Measurements from ENCODE around the gene EPHB2. TPM values are rescaled to one million over a fixed set of nuclear protein-coding genes. Genes with fewer than 3 reads are reported as not detected.

Gene EPHB2
- total RNA-seq, 2 donors from 2014 or later: 34.0 to 50.7 TPM

GRCh38 chr1:22854688-22855565, 144.3 kb downstream of the EPHB2 start:
- Mint-ChIP-seq H3K4me3 (no peak overlapping the region), H3K4me1 (peaks cover 30% of the 10 kb centered on the region), H3K36me3 (ENCODE audit: low read depth) (no peaks in the 10 kb centered on the region), H3K27ac (peak overlapping the region; percentile 93), H3K9me3 (no peaks in the 10 kb centered on the region), H3K27me3 (ENCODE audit: insufficient read depth) (no peaks in the 10 kb centered on the region)
- Histone ChIP-seq H3K27ac (ENCODE audit: low read depth, low read length) (no peak overlapping the region), H3K36me3 (ENCODE audit: control insufficient read depth, insufficient read depth, low read length) (no peaks in the 10 kb centered on the region), H3K9me3 (ENCODE audit: control insufficient read depth, low read length) (no peaks in the 10 kb centered on the region), H3K27me3 (ENCODE audit: control insufficient read depth, insufficient read depth, low read length, poor library complexity, severe bottlenecking) (no peaks in the 10 kb centered on the region), H3K4me1 (ENCODE audit: control insufficient read depth, insufficient read depth, low read length) (peaks cover 9% of the 10 kb centered on the region), H3K4me3 (ENCODE audit: low read length) (no peak overlapping the region), H3K9ac (ENCODE audit: extremely low read depth, low read length, poor library complexity, severe bottlenecking) (peak overlapping the region; percentile 28)
- no peak for TF ChIP-seq CTCF (conservative IDR thresholded peaks at IDR 0.05)
- WGBS, 2 experiments (ENCODE audit: insufficient coverage in 1 of 2, insufficient read length in 1 of 2): 65 to 74% methylated on average over 3 to 6 of the region's 6 CpGs
- peak; percentile 77 for DNase-seq

GRCh38 chr1:22855668-22856606, 145.3 kb downstream of the EPHB2 start:
- H3K27ac ChIP-seq (ENCODE audit: low read depth, low read length): no peak overlapping the region
- 91 to 93% methylated on average over 9 to 15 of the region's 15 CpGs for WGBS, 2 experiments (ENCODE audit: insufficient coverage in 1 of 2, insufficient read length in 1 of 2)
- Mint-ChIP-seq H3K4me1 (peaks cover 30% of the 10 kb centered on the region), H3K36me3 (ENCODE audit: low read depth) (no peaks in the 10 kb centered on the region), H3K27me3 (ENCODE audit: insufficient read depth) (no peaks in the 10 kb centered on the region), H3K27ac (peak overlapping the region; percentile 70), H3K4me3 (no peak overlapping the region), H3K9me3 (no peaks in the 10 kb centered on the region)
- H3K9ac ChIP-seq (ENCODE audit: extremely low read depth, low read length, poor library complexity, severe bottlenecking): no peak overlapping the region
- H3K4me1 ChIP-seq (ENCODE audit: control insufficient read depth, insufficient read depth, low read length): peaks cover 9% of the 10 kb centered on the region
- TF ChIP-seq CTCF (conservative IDR thresholded peaks at IDR 0.05): no peak
- H3K27me3 ChIP-seq (ENCODE audit: control insufficient read depth, insufficient read depth, low read length, poor library complexity, severe bottlenecking): no peaks in the 10 kb centered on the region
- no peak overlapping the region for H3K4me3 ChIP-seq (ENCODE audit: low read length)
- no peaks in the 10 kb centered on the region for H3K36me3 ChIP-seq (ENCODE audit: control insufficient read depth, insufficient read depth, low read length)
- DNase-seq: no peak
- no peaks in the 10 kb centered on the region for H3K9me3 ChIP-seq (ENCODE audit: control insufficient read depth, low read length)

- TF ChIP-seq CTCF (conservative IDR thresholded peaks at IDR 0.05): no peak
- Histone ChIP-seq H3K9me3 (ENCODE audit: control insufficient read depth, low read length) (no peaks in the 10 kb centered on the region), H3K4me1 (ENCODE audit: control insufficient read depth, insufficient read depth, low read length) (peaks cover 11% of the 10 kb centered on the region), H3K9ac (ENCODE audit: extremely low read depth, low read length, poor library complexity, severe bottlenecking) (no peak overlapping the region), H3K4me3 (ENCODE audit: low read length) (no peak overlapping the region), H3K36me3 (ENCODE audit: control insufficient read depth, insufficient read depth, low read length) (no peaks in the 10 kb centered on the region), H3K27ac (ENCODE audit: low read depth, low read length) (no peak overlapping the region), H3K27me3 (ENCODE audit: control insufficient read depth, insufficient read depth, low read length, poor library complexity, severe bottlenecking) (no peaks in the 10 kb centered on the region)
- no peak overlapping the region for H3K27ac Mint-ChIP-seq
- WGBS, 2 experiments (ENCODE audit: insufficient coverage in 1 of 2, insufficient read length in 1 of 2): 89 to 100% methylated on average over 1 to 7 of the region's 7 CpGs
- H3K4me3 Mint-ChIP-seq: no peak overlapping the region
- H3K4me1 Mint-ChIP-seq: peaks cover 19% of the 10 kb centered on the region
- no peak for DNase-seq
- H3K36me3 Mint-ChIP-seq (ENCODE audit: low read depth): no peaks in the 10 kb centered on the region
- H3K9me3 Mint-ChIP-seq: no peaks in the 10 kb centered on the region
- H3K27me3 Mint-ChIP-seq (ENCODE audit: insufficient read depth): no peaks in the 10 kb centered on the region
Observed at GRCh38 chr1:22857661-22858060, 147.0 kb downstream of the EPHB2 start.
